IPS DF 4.7 (cell line): ENCODE results near the gene TLE2.
"Not testable (repeated sequence)": the region's sequence is repeated elsewhere in the genome, so short reads cannot be mapped to it uniquely, and the experiment has no call there.

Source experiments
- DNase-seq: peaks from one replicate; pipeline ENCODE4 v3.0.0-alpha.2; 2013; ENCODE audit warnings: low spot score; ENCODE audit errors: extremely low read depth

Gene TLE2

DNA sequence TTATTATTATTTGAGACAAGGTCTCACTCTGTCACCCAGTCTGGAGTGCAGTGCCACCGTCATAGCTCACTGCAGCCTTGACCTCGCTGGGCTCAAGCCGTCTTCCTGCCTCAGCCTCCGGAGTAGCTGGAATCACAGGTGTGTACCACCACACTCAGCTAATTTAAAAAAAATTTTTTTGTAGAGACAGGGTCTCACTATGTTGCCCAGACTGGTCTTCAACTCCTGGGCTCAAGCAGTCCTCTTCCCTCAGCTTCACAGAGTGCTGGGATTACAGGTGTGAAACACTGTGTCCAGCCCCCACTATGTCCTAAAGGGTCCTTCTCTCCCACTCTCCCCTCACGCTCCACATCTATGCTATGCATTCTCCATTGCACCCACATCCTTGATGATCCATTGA, 9.1 kb upstream of the TLE2 start:
- DNase-seq = no peak

DNA sequence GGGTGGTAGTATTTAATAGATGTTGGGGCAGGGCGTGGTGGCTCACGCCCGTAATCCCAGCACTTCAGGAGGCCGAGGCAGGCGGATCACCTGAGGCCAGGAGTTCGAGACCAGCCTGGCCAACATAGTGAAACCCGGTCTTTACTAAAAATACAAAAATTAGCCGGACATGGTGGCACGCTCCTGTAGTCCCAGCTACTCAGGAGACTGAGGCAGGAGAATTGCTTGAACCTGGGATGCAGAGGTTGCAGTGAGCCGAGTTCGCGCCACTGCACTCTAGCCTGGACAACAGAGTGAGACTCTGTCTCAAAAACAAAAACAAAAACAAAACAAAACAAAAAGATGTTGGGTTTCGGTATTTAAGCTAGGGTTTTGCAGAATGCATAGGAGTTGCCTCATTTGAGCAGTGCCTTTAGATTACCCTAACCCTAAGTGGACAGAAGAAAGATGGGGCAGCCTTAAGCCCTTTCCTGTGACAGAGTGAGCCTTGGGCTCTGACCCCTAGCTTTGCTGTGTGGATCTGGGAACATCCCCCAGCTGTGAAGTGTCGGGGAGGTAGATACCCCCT, 8.0 kb upstream of the TLE2 start:
- DNase-seq = not testable (repeated sequence)

DNA sequence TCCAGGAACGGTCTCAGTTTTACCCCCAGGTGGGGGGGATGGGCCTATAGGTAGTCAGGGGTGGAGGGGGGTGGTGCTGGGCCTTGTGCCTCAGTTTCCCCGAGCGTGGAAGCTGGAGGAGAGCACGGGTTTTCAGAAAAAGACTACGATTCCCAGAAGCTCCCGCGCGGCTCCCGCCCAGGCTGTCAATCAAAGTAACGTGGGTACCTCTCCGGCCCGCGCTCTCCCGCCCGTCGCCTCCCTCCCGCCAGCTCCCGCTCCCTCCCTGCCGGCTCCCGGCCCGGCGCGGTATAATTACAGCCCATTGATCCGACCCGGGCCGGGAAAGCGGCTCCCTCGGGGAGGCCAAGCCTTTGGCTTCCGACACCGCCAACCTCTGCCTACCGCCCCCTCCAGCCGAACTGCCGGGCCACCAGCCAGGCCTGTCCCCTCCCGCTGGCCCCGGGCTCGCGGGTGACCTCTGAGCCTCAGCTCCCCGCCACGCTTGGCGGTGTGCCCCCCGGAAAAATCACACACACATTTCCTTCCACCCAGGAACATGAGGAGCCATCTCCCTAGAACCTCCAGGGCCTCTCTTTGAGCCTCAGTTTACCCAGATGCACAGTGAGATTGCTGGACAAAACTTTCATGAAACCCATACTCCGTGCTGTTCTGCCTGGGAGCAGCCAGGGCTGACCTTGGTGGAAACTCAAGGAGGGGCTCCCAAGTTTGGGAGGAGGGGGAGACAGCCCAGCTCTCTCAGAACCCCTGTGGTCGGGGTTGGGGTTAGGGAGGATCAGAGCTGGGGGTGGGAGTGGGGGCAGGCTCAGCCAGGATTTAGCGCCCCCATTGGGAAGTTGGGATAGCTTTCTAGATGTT, 7.3 kb upstream of the TLE2 start:
- DNase-seq = no peak

DNA sequence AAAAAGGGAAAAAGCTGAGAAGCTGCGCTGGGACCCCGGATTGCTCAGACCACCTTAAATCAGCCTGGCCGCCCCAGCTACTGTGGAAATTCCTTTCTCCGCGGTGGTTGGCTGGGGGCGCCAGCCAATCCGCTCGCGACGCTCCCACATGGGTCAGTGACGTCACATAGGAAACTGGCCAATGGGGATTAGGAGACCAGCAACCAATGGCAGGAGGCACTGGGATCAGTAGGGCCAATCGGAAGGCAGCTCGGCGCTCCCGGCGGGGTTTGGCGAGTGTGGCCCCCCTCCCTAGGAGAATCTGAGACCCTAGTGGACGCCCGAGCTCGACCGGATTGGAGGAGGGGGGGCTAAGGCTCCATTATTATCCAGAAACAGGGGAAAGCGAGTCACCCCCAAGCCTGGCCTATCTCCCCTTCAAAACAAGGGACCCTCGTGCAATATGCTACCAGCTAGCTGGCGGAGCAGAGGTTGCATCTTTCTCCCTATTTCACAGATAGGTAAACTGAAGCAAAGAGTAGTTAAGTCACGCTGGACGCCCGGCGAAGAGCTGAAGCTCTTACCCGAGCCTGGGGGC, 6.5 kb upstream of the TLE2 start:
- peak; percentile 98 for DNase-seq

DNA sequence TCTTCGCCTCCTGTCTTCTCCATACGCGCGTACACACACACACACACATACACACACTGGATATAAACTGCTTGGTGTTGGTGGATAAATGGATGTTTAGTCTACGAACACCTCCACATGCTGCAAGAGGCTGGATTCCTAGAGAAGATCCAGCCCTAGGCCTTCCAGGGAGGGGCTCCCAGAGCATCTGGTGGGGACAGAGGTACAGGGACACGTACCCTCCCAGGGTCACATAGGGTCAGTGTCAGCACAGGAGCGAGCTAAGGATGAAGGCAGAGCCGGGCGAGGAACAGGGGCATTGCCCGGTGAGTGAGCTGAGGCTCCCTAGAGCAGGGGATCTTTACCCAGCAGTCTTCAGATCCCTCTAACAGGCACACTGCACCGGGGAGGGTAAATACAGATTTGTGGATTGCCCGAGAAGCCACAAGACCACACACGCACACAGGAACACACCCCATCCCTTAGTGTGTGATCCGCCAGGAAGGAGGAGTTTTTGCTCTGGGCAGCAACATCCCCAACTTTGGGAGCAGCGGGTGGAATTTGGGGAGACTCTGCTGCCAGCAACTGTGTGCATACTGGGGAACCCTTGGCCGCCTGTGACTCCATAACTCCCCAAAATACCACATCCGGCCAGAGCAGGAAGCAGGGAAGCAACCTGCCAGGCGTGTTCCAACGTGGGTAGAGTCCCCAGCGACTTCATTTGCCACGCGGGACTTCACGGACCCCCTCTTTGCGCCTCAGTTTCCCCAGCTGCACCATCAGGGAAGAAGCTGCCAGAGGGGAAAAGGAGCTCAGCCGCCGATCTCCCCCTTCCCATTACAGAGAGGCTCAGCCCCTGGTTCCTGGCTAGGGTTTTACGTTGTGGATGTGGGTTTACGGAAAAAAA, 5.8 kb upstream of the TLE2 start:
- no peak for DNase-seq

DNA sequence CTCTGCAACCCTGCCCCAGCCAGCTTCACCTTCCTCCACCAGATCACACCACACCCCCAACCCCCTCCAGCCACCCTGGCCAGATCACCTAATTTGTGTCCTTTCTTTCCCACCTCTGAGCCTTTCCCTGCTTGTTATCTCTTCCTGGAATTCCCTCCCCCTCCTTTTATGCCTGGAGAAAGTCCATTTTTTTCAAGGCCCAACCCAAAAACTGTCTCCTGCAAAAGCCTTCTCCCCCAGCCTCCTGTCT, 5.3 kb upstream of the TLE2 start:
- no peak for DNase-seq

DNA sequence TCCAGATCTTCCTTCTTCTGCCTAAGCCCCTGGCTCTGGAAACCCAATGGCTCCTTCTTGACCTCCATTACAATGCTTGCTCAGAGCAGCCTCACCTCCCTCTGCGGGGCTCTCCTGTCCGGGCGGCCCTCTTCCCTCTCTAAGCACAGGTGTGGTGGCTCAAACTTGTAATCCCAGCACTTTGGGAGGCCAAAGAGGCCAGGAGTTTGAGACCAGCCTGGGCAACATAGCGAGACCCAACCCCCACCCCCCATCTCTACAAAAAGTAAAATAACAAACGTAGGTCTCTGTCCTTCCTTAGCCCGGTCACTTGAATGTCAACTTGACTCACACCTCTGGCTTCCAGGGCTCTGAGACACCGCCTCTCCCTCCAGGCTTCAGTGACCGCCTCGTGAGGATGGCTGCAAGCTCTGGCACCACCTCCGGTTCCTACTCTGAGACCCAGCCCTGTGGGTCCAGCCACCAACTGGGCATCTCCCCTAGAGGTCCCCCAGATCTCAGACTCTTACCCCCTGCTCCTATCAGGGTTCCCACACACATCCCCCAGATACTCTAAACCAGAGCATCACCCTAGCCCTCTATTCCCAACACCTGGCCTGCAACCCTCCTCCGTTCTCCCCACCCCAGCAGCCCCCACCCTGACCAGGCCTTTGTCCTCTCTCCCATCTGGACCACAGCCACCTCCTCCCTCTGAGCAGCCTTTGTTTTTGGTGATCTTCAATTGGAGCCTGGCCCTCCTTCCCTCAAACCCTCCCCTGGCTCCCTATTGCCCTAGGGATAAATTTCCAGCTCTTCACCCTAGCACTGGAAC, 4.7 kb upstream of the TLE2 start:
- no peak for DNase-seq

DNA sequence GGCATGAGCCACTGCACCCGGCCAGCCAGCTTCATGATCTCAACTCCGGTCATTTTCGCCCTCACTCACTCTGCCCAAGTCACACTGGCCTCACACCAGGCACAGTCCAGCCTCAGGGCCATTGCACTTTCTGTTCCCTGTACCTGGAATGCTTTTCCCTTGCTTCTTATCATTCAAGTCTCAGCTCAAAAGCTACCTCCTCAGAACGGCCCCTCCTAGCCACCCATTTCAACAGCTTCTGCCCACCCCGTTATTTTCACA, 2.5 kb upstream of the TLE2 start:
- DNase-seq = no peak

DNA sequence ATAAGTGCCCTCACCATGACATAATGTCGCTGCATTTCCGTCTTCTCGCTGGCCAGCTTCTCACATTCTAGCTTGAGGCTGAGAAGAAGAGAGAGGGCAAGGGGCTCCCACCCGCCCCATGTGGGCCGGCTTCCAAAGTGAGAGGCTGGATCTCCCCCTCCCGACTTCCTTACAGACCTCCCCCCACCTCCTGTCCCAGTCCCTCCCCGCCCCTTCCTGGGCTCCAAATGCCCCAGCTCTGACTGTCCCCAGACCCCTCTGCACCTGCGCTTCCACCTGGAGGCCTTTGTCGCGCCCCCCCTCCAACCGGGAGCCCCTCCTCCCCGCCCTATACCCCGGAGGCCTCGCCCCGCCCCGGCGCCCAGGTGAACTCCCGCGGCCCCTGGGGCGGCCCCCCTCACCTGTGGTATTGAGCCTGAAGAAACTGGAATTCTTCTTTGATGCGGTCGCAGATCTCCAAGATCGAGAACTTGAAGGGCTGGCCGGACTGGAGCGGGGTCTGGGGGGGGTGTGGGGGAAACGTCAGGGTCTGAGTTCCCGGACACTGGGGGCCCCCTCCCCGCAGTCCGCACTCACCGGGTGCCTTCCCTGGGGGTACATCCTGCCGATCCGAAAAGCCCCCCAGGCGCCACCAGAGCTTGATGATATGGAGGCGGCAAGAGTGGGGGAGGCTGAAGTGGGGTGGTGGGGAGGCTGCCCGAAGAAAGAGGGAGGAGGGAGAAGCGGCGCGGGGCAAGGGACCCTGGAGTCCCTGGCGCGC, 595 bp downstream of the TLE2 start:
- no peak for DNase-seq

DNA sequence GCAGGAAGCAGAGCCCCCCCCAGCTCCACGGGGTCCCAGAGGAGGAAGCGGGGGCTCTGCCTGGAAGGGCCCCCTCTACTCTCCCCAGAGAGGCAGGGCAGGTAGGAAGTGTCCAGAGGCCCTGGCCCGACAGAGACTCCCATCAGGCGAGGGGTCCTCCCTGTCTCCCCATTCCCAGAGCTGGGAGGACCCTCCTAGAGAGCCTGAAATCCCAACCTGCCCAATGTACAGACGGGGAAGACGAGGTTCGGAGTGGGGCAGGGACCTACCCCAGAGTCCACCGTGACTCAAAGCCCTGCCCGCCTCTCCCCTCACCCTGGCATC, 1.1 kb downstream of the TLE2 start:
- no peak for DNase-seq

DNA sequence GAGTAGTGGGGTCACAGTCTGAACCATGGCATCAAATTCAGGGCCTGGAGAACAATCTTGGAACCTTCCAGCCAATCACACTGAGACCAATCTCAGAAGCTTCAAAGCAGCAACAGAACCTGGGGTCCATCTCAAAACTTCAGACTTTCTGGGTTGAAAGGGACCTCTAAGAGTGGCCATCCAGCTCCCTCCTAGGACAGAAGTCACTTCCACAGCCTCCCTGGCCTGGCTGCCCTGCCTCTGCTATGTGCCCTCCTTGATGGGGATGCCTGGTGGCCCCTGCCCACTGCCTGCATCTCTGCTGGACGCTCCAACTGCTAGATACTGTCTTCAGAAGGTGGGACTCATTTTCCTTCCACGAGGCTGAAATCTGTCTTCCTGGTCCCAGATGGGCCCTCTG, 1.8 kb downstream of the TLE2 start:
- no peak for DNase-seq

DNA sequence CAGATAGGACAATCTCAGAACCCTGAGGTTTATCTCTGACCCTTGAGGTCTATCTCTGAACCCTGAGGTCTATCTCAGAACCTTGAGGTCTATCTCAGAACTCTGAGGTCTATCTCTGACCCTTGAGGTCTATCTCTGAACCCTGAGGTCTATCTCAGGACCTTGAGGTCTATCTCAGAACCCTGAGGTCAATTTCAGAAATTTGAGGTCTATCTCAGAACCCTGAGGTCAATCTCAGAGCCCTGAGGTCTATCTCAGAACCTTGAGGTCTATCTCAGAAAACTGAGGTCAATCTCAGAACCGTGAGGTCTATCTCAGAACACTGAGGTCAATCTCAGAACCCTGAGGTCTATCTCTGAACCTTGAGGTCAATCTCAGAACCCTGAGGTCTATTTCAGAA, 2.3 kb downstream of the TLE2 start:
- no peak for DNase-seq

DNA sequence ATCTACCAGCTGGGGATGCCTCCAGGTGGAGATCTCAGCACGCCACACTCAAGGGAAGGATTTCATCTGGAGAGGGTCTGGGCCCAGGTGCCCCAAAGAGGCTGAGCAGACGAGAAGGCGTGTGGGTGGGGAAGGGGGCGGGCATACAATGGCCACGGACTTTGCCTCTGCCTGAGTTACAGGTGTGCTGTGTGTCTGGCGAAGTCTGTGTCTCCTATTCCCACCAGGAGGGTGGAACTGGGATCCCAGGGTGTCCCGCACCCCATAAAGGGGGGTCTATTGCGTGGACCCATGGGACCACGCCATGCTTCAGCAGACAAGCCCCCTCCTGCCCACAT, 3.6 kb downstream of the TLE2 start:
- DNase-seq = no peak

DNA sequence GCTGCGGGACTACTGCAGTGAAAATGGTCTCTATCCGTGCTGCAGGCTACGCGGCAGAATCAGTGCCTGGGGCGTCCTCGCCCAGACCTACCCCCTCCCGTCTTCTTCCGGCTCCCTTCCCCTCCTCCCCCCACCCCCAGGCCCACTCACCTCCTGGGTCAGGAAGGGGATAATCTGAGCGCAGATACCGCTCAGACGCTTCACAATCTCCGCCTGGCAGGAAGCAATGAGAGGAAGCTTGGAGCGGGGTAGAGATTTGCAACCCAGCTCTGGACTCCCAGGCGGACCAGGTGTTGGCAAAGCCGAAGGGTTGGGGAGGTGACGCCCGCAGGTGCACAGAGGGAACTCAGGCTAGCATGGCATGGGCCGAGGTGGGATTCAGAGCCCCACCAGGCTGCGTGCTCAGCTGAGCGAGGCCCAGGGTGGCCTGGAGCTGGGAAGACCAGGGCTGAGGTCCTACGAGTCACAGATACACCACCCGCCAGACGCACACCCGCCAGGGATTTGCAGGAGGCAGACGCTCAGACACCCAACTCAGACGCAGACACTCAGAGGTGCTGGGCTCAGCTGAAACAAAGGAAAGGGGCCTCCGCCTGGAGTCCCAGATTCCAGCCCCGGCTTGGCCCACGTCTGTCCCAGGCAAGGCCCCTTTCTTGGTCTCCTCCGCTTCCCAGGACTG, 4.1 kb downstream of the TLE2 start:
- no peak for DNase-seq

DNA sequence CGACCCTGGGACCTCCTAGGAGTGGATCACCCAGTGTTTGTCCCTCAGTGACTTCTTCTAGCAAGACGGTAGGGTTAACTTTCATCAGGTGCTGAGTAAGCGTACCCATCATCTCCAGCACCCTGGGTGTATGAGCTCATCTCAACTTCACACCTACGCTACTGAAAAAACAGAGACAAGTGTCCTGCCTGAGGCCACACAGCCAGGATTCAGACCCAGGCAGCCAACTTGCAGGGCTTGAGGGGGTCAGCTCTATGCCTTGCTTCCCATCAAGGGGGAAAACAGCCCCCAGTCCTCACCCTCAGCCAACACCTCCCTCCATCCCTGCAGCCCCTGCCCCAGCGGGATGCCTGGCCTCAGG, 4.6 kb downstream of the TLE2 start:
- DNase-seq = no peak

DNA sequence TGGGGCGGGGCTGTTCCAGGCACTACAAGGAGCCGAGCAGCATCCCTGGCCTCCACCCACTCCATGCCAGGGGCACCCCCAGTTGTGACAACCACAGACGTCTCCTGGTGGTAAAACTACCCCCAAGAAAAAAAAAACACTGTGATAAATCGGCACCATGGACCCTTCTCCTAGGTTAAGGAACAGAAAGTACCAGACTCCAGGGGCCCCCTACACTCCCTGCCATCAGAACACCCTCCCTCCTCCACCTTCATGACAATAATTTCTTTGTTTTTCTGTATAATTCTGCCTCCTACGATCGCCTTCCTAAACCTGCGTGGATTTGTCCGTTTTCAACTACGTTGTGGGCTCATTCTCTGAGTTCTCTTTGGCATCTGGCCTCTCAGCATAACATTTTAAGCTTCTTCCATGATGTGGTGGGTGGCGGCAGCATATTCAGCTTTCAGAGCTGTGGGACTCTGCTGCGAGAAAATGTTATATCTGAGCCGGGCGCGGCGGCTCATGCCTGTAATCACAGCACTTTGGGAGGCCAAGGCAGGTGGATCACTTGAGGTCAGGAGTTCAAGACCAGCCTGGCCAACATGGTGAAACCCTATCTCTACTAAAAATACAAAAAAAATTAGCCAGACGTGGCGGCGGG, 8.6 kb downstream of the TLE2 start:
- DNase-seq = no peak

DNA sequence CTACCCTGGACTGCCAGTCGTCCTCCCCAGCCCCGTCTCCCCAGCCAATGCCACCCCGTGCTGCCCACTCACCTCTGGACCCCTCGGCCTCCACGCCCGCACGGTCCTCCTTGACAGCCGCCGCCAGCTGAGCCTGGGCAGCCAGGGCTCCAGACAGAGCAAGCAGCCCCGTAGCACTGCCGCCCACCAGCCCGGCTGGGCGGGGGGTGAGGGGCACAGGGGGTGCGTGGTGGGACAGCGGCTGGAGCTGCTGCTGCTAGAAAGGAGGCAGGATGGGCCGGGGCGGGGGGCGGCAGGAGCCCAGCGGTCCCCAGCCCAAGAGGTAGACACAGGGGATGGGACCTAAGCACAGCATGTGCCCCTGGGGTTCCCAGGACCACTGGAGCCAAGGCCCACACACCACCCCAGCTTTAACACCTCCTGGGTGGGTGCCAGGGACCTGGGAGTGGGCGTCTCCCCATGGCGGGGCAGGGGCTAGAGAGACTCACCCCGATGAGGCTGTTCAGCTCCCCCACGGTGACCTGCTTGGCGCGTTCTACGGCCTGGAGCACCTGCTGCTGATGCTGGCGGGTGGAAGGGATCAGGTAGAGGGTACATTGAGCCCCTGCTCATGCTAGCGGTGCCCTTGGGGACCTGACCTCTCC, 9.7 kb downstream of the TLE2 start:
- DNase-seq = no peak

DNA sequence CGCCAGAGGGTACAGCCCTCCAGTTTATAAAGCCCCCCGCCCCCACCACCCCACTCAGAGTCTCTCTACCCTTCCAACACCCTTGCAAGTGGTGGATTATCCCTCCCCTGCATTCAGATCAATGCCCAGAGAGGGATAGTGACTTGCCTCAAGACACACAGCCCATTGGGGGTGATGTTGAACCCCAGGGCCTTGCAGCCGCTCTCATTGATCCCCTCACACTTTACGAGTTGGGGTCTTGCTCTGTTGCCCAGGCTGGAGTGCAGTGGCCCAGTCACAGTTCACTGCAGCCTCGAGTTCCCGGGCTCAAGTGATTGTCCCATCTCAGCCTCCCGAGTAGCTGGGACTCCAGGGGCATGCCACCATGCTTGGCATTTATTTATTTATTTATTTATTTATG, 11.2 kb downstream of the TLE2 start:
- DNase-seq = no peak

DNA sequence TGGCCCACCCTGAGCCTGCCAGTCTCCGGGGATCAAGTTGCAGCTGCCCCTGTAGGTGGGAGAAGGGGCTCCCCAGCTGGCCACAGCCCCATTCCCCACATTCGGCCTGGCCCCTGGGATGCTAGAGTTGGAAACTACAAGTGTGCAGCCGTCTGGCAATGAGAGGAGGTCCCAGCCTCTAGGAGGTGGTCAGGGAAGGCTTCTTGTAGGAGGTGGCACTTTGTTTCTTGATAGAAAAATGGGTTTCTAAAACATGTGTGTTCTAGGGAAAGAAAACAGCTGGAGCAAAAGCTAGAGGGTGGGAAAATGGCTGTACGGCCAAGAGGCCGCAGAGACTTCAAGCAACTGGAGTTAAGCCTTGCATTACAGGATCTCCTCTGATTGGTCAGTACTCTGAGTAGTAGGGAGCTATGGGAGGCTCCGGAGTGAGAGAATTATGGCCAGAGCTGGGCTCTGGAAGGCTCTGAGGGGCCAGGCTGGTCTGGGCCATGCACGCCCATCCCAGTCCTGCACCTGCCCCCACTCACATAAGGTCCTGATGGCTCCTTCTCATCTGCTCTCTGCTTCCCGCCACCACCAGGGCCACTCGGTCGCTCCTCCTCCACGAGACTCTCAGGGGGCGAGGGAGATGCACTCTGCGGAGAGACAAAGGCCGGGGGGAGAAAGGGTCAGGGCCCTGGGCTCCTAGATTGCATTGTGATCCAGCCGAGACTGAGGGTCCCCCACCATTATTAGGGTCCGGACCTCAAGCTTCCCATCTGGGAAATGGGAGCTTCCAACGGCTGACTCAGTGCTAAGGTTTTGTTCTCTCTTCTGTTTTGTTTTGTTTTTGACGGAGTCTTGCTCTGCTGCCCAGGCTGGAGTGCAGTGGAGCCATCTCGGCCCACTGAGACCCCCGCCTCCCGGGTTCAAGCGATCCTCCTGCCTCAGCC, 13.7 kb downstream of the TLE2 start:
- DNase-seq = no peak
